DOHH2 (cell line): ENCODE measurements around the gene MTMR10.

Experiments
- H3F3A ChIP-seq: fragments of 200-600 bp; sonication (generic), shearing (Covaris generic); 2 replicates; pipeline ENCODE4 v1.6.0; 2016; ENCODE audit warnings: antibody characterized with exemption, mild to moderate bottlenecking; ENCODE audit not compliant: control insufficient read depth, insufficient read depth
- H3K27ac ChIP-seq: fragments of 200-600 bp; sonication (generic); 2 replicates; pipeline ENCODE4 v1.5.1; 2014; ENCODE audit warnings: low read depth, mild to moderate bottlenecking, low read length, moderate library complexity
- H3K27me3 ChIP-seq: fragments of 200-600 bp; sonication (generic); 2 replicates; pipeline ENCODE4 v1.6.1; 2014; ENCODE audit warnings: mild to moderate bottlenecking, low read length, mixed read lengths; ENCODE audit not compliant: control insufficient read depth
- H3K36me3 ChIP-seq: fragments of 200-600 bp; sonication (generic); 2 replicates; pipeline ENCODE4 v1.6.1; 2014; ENCODE audit warnings: mild to moderate bottlenecking, low read length, moderate library complexity, mixed read lengths; ENCODE audit not compliant: control insufficient read depth
- H3K4me1 ChIP-seq: fragments of 200-600 bp; sonication (generic); 2 replicates; pipeline ENCODE4 v1.6.1; 2014; ENCODE audit warnings: mild to moderate bottlenecking, low read length, mixed read lengths; ENCODE audit not compliant: control insufficient read depth
- H3K4me2 ChIP-seq: fragments of 200-600 bp; sonication (generic); 2 replicates; pipeline ENCODE4 v1.6.0; 2014; ENCODE audit warnings: mild to moderate bottlenecking, low read length, moderate library complexity
- H3K4me3 ChIP-seq: fragments of 200-600 bp; sonication (generic); 2 replicates; pipeline ENCODE4 v1.5.1; 2014; ENCODE audit warnings: mild to moderate bottlenecking, low read length, mixed read lengths
- H3K79me2 ChIP-seq: fragments of 200-600 bp; sonication (generic); 2 replicates; pipeline ENCODE4 v1.6.1; 2014; ENCODE audit warnings: mild to moderate bottlenecking, low read length, mixed read lengths; ENCODE audit not compliant: control insufficient read depth
- H3K9me2 ChIP-seq: fragments of 200-600 bp; sonication (generic); replicated peaks from 2 replicates; pipeline ENCODE4 v1.6.1; 2014; ENCODE audit warnings: mild to moderate bottlenecking, low read length, mixed read lengths; ENCODE audit not compliant: control insufficient read depth
- H3K9me3 ChIP-seq: fragments of 200-600 bp; sonication (generic); 2 replicates; pipeline ENCODE4 v1.6.1; 2014; ENCODE audit warnings: antibody characterized with exemption, low read length, mixed read lengths; ENCODE audit not compliant: control insufficient read depth, insufficient read depth
- H4K20me1 ChIP-seq: fragments of 200-600 bp; sonication (generic); 2 replicates; pipeline ENCODE4 v1.6.0; 2014; ENCODE audit warnings: low read depth, mild to moderate bottlenecking, antibody characterized with exemption, low read length, moderate library complexity; ENCODE audit not compliant: control insufficient read depth, insufficient read depth
- CTCF ChIP-seq: fragments of 200-600 bp; sonication (generic); IDR thresholded peaks from one replicate; pipeline ENCODE4 v1.5.1; 2014; ENCODE audit warnings: antibody characterized with exemption, mild to moderate bottlenecking, low read depth, low read length; ENCODE audit not compliant: poor library complexity, severe bottlenecking
- EZH2phosphoT487 ChIP-seq: fragments of 200-600 bp; sonication (generic); IDR thresholded peaks from 2 replicates; pipeline ENCODE4 v1.6.1; 2017; ENCODE audit warnings: borderline replicate concordance, mild to moderate bottlenecking, antibody characterized with exemption, low read length, moderate library complexity, mixed read lengths

MTMR10 gene

GRCh38 chr15:30895461-30896210, 95.8 kb downstream of the MTMR10 start:
- Histone ChIP-seq H3K9me2 (no peaks in the 10 kb centered on the region), H3K9me3 (no peaks in the 10 kb centered on the region), H3K27ac (no peak overlapping the region), H3K79me2 (no peaks in the 10 kb centered on the region), H3K27me3 (peaks cover 7% of the 10 kb centered on the region), H3K4me3 (no peak overlapping the region), H4K20me1 (no peaks in the 10 kb centered on the region), H3K4me1 (peaks cover 3% of the 10 kb centered on the region; the same call in 1 of the 2 replicates), H3F3A (no peaks in the 10 kb centered on the region), H3K4me2 (no peak overlapping the region), H3K36me3 (no peaks in the 10 kb centered on the region)
- TF ChIP-seq CTCF (no peak), EZH2phosphoT487 (no peak)

GRCh38 chr15:30889196-30889595, 102.2 kb downstream of the MTMR10 start:
- Histone ChIP-seq H3K79me2 (no peaks in the 10 kb centered on the region), H3K4me3 (no peak overlapping the region), H3K36me3 (no peaks in the 10 kb centered on the region), H3F3A (no peaks in the 10 kb centered on the region), H3K9me2 (no peaks in the 10 kb centered on the region), H3K4me1 (0 out of 2 replicates have a peak, but pooled peaks cover under 1% of the 10 kb centered on the region), H3K9me3 (no peaks in the 10 kb centered on the region), H3K4me2 (no peak overlapping the region), H4K20me1 (no peaks in the 10 kb centered on the region), H3K27ac (no peak overlapping the region), H3K27me3 (peaks cover 11% of the 10 kb centered on the region)
- no peak for TF ChIP-seq EZH2phosphoT487
